HL-60/S4 treated with retinoic acid at 250 ng/mL for 4 days and 3 days (cell line): ENCODE results near the gene PYGO2.

Experiments
- in situ Hi-C: fragments of 300-500 bp; cut with MboI; formaldehyde crosslinking; loops from 2 replicates; pipeline ENCODE4 v1.7.0; 2022; ENCODE audit warnings: low sequenced_read_pairs

Gene PYGO2

DNA sequence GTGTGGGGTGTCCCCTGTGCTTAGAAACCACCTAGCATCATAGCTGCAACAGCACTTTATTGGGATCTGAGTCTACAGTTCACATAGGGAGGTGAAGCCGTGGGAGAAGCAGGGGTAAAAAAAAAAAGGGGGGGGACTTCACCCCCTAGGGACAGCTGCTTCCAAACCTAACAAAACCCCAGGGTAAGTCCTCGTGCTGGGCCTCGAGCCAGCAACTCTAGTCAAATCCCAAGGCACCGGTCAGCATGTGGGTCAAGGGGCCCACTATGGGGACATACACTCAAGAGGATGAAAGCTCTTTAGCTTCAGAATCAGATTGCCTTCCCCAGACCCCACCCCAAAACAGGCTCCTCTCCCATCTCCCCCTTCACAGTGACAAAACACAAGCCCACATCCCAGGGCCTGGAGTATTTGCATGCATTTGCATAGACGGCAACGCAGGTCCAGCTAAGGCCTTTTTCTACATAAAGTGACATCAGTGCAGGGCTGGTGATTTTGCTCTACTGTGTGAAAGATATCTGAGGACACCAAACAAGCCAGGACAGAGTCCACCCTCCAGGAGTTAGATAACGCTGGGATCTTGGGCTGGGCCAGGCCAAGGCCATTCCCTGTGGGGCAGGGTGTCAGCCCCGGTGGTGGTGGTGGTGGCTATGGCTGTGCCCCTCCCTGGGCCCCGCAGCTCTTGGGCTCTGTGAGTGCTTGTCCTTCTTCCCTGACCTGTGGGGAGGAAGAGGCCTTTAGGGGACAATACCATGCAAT is 17.0 kb downstream of the PYGO2 start:
- in situ Hi-C loops = no loop called here

DNA sequence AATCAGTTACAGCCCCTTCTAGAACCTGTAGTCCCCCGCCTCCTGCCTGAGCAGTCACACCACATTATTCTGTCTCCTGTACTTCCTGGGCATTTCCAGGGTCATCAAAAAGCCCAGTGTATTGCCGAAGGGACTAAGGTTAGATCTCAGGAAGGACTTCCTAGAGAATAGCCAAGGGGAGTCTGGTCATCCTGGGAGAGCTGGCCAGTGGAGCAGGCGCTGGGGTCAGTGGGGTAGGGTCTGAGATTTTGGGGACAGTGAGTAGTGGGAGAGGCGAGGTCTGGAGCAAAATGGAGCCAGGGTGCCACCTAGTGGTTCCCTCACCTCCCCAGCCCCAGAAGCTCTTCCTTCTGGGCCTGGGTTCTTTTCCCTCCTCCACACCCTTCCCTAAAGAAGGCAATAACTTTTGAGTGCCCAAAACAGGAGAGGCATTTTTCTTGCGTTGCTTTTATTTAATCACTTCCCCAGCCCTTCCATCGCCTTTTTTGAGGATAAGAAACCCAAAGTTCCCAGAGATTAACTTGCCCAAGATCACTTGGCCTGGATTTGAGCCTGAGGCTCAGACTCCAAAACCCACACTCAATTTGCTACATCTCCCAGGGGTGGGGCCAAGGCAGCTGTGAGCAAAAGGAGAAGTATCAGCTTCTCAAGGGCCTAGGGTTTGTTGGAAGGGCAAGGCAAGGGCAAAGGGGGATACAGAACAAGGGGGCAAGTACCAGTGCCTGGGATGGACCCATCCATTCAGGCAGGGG is 17.8 kb downstream of the PYGO2 start:
- in situ Hi-C loops = no loop called here

DNA sequence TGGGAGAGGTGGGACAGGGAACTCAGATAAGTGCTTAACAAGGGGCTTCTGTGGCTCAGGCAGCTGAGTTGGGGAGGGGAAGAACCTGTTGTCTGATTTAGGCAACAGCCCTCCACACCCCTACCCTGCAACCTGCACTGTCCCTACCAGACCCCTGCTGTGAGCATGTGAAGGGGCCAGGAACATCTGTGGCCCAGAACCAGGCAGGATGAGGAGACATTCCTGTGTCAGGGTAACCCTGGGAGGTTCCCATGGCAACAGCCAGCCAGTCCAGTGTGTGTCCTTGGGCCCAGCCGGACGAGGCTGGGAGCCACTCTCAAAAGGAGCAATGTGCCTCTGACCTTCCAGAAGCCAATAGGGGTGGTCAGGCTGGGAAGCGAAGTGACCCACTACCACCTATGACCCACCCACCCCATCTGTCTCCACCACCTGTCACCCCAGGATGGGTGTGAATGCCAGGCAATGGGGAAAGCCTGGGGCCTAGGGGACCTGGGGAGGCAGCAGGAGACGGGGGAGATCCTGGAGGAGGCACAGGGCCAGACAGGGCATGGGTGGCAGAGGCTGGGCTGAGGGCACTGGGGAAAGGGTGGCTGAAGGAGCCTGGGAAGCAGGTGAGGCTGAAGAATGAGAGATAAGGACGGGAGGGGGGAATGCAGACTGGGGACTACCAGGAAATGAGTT is 20.1 kb downstream of the PYGO2 start:
- in situ Hi-C loops = no loop called here

DNA sequence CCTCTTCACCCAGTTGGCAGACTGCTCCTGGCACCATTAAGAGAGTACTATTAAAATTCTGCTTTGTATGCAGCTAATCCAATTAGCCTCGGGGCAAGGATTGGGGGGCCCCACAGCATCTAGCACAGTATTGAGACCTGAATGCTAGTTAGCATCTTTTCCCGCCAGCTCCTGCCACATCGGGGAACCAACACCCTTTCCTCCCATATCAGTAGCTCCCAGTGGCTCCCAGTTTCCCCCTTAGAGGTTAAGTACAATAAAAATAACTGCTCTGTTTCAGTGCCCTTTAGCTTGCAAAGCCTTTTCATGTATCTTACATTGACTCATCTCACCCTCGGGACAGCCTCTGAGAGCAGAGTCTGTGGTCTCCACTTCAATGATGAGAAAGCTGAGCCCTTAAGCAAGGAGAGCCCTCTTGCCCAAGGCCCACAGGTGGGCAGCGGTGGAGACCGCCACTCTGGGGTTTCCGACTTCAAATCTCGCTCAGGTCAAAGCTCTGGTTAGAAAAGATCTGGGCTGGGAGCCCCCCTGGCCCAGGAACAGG is 20.9 kb downstream of the PYGO2 start:
- in situ Hi-C loops = no loop called here

- in situ Hi-C loops = no loop called here
Observed at GRCh38 chr1:154940213-154940560, 21.4 kb downstream of the PYGO2 start.

- in situ Hi-C loops = no loop called here
Observed at GRCh38 chr1:154938604-154939399, 22.8 kb downstream of the PYGO2 start.

DNA sequence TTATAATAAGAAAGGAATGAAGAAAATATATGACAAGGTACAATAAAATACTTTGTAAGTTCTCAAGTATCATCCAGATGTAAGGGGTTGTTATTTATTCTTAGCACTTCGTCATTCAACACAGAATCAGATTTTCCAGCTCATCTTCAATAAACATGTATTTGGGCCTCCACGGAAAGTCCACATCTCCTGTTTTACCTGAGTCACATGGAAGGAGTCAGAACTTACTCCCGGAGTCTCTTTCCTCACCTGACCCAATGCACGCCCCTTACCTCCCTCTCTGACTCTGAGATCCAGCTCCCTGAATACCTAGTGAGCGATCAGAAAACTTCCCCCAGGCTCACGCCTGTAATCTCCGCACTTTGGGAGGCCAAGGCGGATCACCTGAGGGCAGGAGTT is 23.6 kb downstream of the PYGO2 start:
- in situ Hi-C loops = no loop called here

GRCh38 chr1:154937085-154937987 is 24.2 kb downstream of the PYGO2 start:
- in situ Hi-C loops = no loop called here

- in situ Hi-C loops = no loop called here
Observed at GRCh38 chr1:154936555-154937084, 25.0 kb downstream of the PYGO2 start, which contains the start of gene PMVK. TSS of gene PMVK (minus strand) at chr1:154936719. CDS start at chr1:154936685, 34 bp downstream.

- in situ Hi-C loops = no loop called here
Observed at GRCh38 chr1:154935749-154936554, 25.6 kb downstream of the PYGO2 start.

- in situ Hi-C loops = no loop called here
Observed at GRCh38 chr1:154934358-154934948, 27.1 kb downstream of the PYGO2 start.

DNA sequence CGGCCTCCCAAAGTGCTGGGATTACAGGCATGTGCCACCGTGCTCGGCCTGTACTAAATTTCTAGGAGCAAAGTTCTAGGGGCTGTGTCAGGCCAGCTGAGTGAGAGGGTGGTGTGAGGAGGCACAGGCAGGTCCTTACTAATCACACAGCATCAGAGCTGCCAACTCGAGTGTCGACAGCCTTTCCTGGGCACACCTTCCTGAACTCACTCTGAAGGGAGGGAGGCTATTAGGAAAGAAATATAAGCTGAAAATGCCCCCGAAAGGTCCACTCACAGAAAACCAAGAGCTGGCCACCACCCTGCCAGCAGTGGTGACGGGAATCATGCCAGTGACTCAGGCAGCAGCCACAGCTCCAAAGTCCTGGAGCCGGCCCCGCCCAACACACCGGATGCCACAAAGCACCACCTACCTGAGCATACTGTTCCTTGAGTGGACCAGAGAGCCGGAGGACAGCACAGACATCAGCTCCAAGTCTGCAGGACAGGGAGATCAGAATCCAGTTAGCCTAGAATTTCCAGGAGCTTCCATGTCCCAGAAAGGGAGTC is 29.6 kb downstream of the PYGO2 start:
- in situ Hi-C loops = no loop called here

DNA sequence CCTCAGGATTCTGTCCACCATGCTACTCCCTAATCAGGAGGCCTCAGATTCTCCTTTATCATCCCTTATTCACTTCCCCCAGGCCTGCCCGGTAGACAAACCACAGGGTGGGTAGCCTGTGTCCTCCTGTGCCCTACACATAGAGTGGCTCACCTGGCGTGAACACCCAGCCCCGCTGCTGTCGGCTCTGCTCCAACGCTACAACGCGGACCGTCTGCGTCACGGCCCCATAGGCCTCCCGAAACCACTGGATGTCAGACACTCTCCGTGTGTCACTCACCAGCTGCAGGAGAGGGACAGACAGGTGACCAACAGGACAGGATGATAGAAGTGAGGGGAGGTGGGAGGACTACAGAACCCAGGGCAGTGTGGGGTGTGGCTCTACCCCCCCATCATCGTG is 35.4 kb downstream of the PYGO2 start:
- in situ Hi-C loops = no loop called here

DNA sequence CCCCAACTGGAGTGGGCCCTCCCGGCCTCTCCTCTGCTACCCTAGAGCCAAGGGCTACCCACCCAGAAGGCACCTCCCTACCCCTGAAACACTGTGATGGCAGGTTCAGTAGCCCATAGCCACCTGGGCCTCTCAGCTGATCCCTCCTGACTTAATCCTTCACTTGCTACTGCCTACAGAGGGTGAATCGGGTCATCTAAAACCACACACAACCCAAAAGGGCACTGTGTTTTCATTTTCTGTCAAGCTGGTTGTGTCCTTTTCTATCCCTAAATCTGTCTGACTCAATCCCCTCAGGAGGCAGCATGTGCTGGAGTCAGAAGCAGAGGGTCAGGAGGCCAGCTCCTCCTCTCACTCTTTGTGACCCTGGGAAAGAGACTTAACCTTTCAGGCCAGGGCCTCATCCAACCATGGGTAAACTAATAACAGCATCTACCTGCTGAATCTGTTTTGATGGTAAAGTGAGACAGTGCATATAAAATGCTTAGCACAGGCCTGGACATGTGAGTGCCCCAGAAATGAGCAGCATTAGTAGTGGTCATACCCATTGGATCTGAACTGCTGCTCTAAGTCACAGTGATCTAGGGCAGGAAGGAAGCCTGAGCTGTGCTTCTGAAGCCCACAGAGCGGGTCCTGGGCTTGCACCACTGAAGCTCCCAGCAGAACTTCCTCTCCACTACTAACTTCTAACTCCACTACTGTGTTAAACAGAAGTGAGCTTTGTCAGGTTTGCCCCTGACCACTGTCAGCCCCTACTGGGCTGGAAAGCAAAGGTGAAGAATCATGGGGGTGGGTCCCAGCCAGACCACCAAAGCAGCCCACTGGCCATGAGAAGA is 36.0 kb downstream of the PYGO2 start:
- in situ Hi-C loops = no loop called here

DNA sequence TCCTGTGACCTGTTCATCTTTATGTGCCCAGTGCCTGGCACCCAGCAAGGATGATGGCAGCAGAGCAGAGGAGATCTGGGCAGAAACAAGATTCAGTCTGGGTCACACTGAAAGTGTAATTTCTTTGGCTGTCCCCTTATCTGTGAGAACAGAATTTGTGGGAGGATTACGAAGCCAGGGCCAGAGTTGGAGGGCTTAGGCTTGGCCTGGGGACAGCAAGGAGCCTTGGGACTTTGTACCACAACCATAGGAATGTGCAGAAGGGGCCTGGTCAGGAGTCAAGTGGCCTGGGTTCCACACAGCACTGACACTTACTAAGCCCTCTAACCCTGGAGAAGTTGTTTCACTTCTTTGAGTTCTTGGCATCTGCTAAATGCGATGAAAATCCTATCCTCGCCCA is 37.9 kb downstream of the PYGO2 start:
- in situ Hi-C loops = no loop called here

GRCh38 chr1:154913273-154913672 is 48.3 kb downstream of the PYGO2 start:
- in situ Hi-C loops = no loop called here

DNA sequence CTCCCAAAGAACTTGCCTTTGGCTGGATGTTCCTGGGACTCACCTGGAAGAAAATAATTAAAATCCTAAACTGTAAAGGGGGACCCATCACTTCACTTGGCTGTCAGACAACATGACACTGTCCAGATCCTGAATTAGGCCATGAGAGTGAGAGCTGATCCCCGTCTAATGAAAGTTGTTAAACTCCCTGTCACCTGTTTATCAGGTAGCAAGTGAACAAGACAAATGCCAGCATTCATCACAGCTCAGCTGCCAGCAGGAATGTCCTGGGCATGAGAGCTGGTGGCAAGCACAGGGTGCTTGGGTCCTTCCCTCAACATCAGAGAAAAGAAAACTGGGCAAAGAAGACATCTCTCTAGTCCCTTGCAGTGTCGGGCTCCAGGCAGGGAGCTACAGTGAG is 48.8 kb downstream of the PYGO2 start:
- in situ Hi-C loops = no loop called here
